Measurements from ENCODE around the gene BST2.
A peak's percentile ranks its signal among the peaks of the same experiment; 100 is the strongest.

Gene BST2

GRCh38 chr19:17394891-17395415, 10.5 kb downstream of the BST2 start (continued):
- TF ChIP-seq KLF9 (tag by site-specific recombination; IDR thresholded peaks at IDR 0.05; ENCODE audit: low read depth): 0 out of 2 replicates have a peak, but pooled peaks have one; percentile 26
- TF ChIP-seq ZNF248 (tag by site-specific recombination; IDR thresholded peaks at IDR 0.05): no peak
- TF ChIP-seq ZNF18 (tag by site-specific recombination; IDR thresholded peaks at IDR 0.05): peak; percentile 45; the same call in 1 of the 2 replicates
- TF ChIP-seq ZNF600 (tag by site-specific recombination; IDR thresholded peaks at IDR 0.05): peak; percentile 52; the same call in 1 of the 2 replicates
- TF ChIP-seq ZNF449 (tag by site-specific recombination; IDR thresholded peaks at IDR 0.05): no peak
- no peak for TF ChIP-seq RBAK (tag by site-specific recombination; IDR thresholded peaks at IDR 0.05)
- no peak for TF ChIP-seq ZNF433 (tag by site-specific recombination; IDR thresholded peaks at IDR 0.05; ENCODE audit: low read depth)
- peak; percentile 49; the same call in 1 of the 2 replicates for TF ChIP-seq ZNF518A (tag by site-specific recombination; conservative IDR thresholded peaks at IDR 0.05; ENCODE audit: low read depth)
- TF ChIP-seq ZNF629 (tag by site-specific recombination; IDR thresholded peaks at IDR 0.05): peak; percentile 43
- peak; percentile 89 for TF ChIP-seq ZNF366 (tag by site-specific recombination; conservative IDR thresholded peaks at IDR 0.05)
- TF ChIP-seq, protein P1, sequence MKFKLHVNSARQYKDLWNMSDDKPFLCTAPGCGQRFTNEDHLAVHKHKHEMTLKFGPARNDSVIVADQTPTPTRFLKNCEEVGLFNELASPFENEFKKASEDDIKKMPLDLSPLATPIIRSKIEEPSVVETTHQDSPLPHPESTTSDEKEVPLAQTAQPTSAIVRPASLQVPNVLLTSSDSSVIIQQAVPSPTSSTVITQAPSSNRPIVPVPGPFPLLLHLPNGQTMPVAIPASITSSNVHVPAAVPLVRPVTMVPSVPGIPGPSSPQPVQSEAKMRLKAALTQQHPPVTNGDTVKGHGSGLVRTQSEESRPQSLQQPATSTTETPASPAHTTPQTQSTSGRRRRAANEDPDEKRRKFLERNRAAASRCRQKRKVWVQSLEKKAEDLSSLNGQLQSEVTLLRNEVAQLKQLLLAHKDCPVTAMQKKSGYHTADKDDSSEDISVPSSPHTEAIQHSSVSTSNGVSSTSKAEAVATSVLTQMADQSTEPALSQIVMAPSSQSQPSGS (tag by site-specific recombination; IDR thresholded peaks at IDR 0.05; ENCODE audit: low read depth): no peak
- TF ChIP-seq ZFP69B (tag by site-specific recombination; IDR thresholded peaks at IDR 0.05): peak; percentile 58
- TF ChIP-seq, protein P2, sequence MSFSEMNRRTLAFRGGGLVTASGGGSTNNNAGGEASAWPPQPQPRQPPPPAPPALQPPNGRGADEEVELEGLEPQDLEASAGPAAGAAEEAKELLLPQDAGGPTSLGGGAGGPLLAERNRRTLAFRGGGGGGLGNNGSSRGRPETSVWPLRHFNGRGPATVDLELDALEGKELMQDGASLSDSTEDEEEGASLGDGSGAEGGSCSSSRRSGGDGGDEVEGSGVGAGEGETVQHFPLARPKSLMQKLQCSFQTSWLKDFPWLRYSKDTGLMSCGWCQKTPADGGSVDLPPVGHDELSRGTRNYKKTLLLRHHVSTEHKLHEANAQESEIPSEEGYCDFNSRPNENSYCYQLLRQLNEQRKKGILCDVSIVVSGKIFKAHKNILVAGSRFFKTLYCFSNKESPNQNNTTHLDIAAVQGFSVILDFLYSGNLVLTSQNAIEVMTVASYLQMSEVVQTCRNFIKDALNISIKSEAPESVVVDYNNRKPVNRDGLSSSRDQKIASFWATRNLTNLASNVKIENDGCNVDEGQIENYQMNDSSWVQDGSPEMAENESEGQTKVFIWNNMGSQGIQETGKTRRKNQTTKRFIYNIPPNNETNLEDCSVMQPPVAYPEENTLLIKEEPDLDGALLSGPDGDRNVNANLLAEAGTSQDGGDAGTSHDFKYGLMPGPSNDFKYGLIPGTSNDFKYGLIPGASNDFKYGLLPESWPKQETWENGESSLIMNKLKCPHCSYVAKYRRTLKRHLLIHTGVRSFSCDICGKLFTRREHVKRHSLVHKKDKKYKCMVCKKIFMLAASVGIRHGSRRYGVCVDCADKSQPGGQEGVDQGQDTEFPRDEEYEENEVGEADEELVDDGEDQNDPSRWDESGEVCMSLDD (tag by site-specific recombination; IDR thresholded peaks at IDR 0.05): peak; percentile 77
- peak; percentile 83; the same call in 1 of the 2 replicates for TF ChIP-seq ZNF2 (tag by site-specific recombination; IDR thresholded peaks at IDR 0.05)
- 0 out of 2 replicates have a peak, but pooled peaks have one; percentile 30 for TF ChIP-seq ZBTB20 (tag by site-specific recombination; IDR thresholded peaks at IDR 0.05)
- TF ChIP-seq ZNF571 (tag by site-specific recombination; IDR thresholded peaks at IDR 0.05): no peak
- TF ChIP-seq ZNF311 (tag by site-specific recombination; IDR thresholded peaks at IDR 0.05; ENCODE audit: borderline replicate concordance): no peak
- TF ChIP-seq PRDM4 (tag by site-specific recombination; IDR thresholded peaks at IDR 0.05): peak; percentile 13; the same call in 1 of the 2 replicates
- TF ChIP-seq ZBTB17 (tag by site-specific recombination; IDR thresholded peaks at IDR 0.05): peak; percentile 47; the same call in 1 of the 2 replicates
- TF ChIP-seq ZNF791 (tag by site-specific recombination; IDR thresholded peaks at IDR 0.05): no peak
- TF ChIP-seq ZFHX2 (tag by site-specific recombination; conservative IDR thresholded peaks at IDR 0.05): peak; percentile 92

Data from HEK293 (cell line).